ENCODE data around the gene ZYG11A.
A peak's percentile ranks its signal among the peaks of the same experiment; 100 is the strongest.

ZYG11A gene

GRCh38 chr1:52877554-52877953 is 35.0 kb downstream of the ZYG11A start:
- DNase-seq (ENCODE audit: low spot score), result peak; percentile 32

GRCh38 chr1:52880206-52880605 is 37.6 kb downstream of the ZYG11A start:
- DNase-seq (ENCODE audit: low spot score), result no peak

GRCh38 chr1:52887483-52887882 is 44.9 kb downstream of the ZYG11A start:
- no peak for DNase-seq (ENCODE audit: low spot score)

- DNase-seq (ENCODE audit: low spot score), result no peak
These were observed 50.1 kb downstream of the ZYG11A start for GRCh38 chr1:52892424-52893215.

GRCh38 chr1:52899445-52899894 is 56.9 kb downstream of the ZYG11A start:
- DNase-seq (ENCODE audit: low spot score), result no peak

- no peak for DNase-seq (ENCODE audit: low spot score)
These were observed 57.8 kb downstream of the ZYG11A start for GRCh38 chr1:52900402-52900801.

- no peak for DNase-seq (ENCODE audit: low spot score)
These were observed 58.8 kb downstream of the ZYG11A start for GRCh38 chr1:52901384-52901783.

- no peak for DNase-seq (ENCODE audit: low spot score)
These were observed 61.8 kb downstream of the ZYG11A start for GRCh38 chr1:52904208-52904926.

GRCh38 chr1:52904927-52905698 is 62.6 kb downstream of the ZYG11A start:
- DNase-seq (ENCODE audit: low spot score), result peak; percentile 43

- DNase-seq (ENCODE audit: low spot score), result no peak
These were observed 63.6 kb downstream of the ZYG11A start for GRCh38 chr1:52906135-52906603.

GRCh38 chr1:52907068-52907811 is 64.7 kb downstream of the ZYG11A start:
- DNase-seq (ENCODE audit: low spot score), result no peak

GRCh38 chr1:52907812-52908153 is 65.2 kb downstream of the ZYG11A start:
- no peak for DNase-seq (ENCODE audit: low spot score)

- DNase-seq (ENCODE audit: low spot score), result no peak
These were observed 69.0 kb downstream of the ZYG11A start for GRCh38 chr1:52911541-52911940.

GRCh38 chr1:52913014-52913413 is 70.5 kb downstream of the ZYG11A start:
- DNase-seq (ENCODE audit: low spot score), result no peak

- no peak for DNase-seq (ENCODE audit: low spot score)
These were observed 71.0 kb downstream of the ZYG11A start for GRCh38 chr1:52913537-52913936.

GRCh38 chr1:52914463-52914862 is 71.9 kb downstream of the ZYG11A start:
- DNase-seq (ENCODE audit: low spot score), result no peak

- no peak for DNase-seq (ENCODE audit: low spot score)
These were observed 72.8 kb downstream of the ZYG11A start for GRCh38 chr1:52915211-52915854.

GRCh38 chr1:52915855-52916220 is 73.3 kb downstream of the ZYG11A start:
- DNase-seq (ENCODE audit: low spot score), result no peak

GRCh38 chr1:52916241-52916975 is 73.8 kb downstream of the ZYG11A start:
- no peak for DNase-seq (ENCODE audit: low spot score)

GRCh38 chr1:52917156-52917555 is 74.6 kb downstream of the ZYG11A start:
- no peak for DNase-seq (ENCODE audit: low spot score)

- DNase-seq (ENCODE audit: low spot score), result no peak
These were observed 75.0 kb downstream of the ZYG11A start for GRCh38 chr1:52917581-52917980.
